ENCODE results near the gene SHPK. TPM values are rescaled to one million over a fixed set of nuclear protein-coding genes. Genes with fewer than 3 reads are reported as not detected.

The SHPK gene
- total RNA-seq, 1 donor from 2014 or later = 4.8 TPM

DNA sequence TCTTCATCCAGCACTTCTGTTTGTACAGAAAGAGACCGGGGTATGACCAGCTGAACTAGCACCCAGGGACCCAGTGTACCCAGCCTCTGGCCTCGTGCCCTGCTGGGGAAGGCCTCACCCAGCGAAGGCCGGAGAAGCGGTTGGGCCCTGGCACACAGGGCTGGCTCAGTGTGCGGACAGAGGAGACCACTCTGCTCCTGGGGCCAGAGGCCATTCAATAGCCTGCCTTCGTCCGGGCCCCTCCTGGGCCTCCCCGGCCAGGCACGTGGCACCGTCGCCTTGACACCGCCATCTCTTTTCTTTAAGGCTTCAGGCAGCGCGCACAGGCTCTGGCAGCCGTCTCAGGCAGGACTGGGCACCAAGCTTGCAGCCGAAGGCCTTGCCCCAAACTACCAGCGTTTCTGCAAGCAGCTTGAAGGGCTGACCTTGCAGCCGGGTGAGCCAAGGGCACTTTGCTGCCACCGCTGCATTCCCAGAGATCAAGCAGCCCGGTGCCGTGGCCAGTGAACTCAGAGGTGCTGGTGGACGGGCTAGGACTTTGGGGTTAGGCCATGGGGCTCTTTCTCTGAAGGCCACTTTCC lies 24.4 kb upstream of the SHPK start:
- no peak for DNase-seq (ENCODE audit: low read depth)

DNA sequence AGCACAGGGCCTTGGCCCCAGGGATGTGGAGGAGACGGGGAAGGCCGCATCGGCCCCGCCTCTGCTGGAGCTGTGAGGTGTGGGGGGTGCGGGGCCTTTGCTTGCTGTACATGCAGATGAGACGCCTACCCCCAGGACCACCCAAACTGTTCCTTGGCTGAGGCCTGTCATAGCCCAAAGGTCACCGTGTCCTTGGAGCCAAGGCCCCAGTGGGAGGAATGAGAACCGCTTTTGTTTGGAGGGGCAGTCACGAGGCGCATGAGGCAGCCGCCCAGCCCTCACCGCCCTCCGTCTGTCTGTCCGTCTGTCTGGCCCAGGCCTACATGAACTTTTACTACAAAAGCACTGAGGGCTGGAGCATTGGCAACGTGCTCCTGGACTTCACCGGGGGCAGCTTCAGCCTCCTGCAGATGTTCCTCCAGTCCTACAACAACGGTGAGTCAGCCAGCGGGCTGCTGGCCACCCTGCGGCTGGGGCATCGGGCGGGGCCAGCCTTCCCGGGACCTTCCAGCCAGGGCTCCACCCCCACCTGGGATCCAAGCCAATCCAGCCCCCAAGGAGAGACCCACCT lies 23.6 kb upstream of the SHPK start:
- peak; percentile 84 for DNase-seq (ENCODE audit: low read depth)

DNA sequence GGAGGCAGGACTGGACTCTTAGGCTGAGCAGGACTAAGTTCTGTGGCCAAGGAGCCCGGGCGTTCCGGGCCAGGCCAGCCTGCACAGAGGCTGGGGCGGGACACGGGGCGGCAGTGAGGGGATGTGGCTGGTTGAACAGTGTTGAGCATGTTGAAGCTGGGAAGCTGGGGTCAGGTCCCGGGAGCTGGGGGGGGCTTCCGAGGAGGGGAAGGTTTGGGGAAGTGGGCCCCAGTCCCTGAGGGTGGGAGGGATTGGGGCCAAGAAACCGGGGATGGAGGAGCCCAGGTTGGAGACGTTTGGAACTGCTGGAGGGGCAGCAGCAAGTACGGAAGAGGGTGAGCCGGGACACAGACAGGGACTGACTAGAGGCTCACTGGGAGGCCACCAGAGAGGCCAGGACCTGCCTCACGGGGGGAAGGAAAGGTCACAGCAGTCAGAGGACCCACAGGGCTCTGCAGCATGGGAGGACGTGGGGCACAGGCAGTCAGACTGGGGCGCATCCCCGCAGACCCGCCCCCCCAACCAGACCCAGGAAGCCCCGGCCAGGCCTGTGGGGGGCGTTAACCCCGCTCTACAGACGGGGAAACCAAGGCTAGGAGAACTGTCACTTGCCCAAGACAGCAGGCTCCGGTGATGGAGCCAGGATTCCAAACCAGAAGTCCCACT lies 22.9 kb upstream of the SHPK start:
- DNase-seq (ENCODE audit: low read depth) = no peak

DNA sequence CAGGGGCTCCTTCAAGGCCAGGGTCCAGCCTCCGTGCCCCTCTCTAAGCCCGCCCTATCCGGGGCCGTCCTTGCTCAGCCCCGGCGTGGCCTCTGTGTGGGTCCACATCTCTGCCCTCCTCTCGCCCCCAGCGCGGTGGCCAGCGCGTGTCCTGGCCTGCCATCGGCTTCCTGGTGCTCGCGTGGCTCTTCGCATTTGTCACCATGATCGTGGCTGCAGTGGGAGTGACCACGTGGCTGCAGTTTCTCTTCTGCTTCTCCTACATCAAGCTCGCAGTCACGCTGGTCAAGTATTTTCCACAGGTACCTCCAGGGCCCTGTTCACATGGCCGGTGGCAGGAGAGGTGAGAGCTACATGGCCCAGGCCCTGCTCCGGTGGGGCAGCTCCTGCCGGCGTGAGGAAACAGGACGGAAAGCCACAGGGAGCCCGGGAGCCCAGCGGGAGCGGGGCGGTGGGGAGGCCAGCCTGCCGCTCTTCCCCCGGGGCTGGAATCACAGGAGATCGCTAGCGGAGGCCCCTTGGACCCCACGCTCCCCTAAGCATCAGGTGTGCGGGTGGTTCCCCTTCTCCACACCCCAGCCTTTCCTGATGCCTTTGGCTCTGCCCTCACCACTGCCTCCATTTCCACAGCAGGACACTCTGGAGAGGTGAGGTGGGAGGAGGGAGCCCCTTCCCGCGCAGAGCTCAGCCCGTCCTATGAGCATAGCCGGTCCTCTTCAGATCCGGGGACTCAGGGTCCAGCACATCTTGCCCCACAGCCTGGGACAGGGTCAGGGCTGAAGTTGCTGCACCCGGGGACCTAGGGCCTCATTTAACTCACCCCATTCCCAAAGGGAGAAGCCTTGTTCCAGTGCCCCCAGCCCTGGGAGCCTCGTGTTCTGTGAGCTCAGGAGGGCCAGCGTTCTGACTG lies 22.1 kb upstream of the SHPK start:
- DNase-seq (ENCODE audit: low read depth) = no peak

DNA sequence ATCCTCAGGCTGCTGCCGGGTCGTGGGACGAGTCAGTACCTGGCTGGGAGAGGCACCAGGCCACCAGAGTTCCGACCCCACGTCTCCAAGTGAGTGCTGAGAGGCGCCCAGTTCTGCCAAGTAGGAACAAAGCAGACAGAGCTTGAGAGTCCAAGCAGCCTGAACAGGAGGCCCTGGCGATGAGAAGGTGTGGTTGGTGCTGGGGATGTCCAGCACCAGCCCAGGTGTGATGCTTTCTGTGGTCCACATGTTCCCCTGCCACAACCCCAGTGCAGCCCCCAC lies 21.5 kb upstream of the SHPK start:
- DNase-seq (ENCODE audit: low read depth) = no peak

DNA sequence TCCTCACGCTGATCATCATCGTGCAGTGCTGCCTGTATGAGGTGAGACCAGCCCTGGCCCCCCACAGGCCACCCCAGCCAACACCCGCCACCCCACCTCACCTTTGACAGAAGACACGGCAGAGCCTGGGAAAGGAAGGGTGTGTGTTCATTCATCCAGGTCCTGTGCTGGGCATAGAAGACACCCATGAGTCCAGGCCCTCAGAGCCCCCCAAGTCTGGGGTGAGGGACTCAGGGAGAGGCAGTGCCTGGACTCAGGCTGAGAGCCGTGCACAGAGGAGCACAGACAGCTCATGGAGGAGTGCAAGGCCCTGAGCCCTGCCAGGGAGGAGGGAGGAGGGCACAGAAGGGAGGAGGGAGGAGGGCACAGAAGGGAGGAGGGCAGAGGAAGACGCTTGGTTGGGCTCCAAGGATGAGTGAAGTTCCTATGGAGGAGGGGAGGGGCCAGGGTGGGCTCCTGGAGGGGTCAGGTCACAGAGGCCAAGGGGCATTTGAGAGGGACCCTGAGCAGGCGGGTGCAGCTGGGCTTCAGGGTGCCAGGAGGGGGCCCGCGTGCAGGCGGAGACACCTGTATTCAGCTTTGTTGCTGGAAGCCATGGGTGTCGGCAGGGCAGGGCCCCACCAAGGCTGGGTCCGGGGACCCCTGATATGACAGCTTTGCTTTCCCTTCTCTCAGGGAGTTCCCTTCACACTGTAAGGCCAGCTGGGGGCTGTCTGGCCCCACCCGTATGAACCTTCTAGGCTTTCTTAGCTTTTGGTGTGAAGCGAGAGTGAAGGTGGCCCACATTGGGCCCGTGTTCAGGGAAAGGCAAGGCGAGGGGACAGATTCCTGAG lies 20.9 kb upstream of the SHPK start:
- no peak for DNase-seq (ENCODE audit: low read depth)

DNA sequence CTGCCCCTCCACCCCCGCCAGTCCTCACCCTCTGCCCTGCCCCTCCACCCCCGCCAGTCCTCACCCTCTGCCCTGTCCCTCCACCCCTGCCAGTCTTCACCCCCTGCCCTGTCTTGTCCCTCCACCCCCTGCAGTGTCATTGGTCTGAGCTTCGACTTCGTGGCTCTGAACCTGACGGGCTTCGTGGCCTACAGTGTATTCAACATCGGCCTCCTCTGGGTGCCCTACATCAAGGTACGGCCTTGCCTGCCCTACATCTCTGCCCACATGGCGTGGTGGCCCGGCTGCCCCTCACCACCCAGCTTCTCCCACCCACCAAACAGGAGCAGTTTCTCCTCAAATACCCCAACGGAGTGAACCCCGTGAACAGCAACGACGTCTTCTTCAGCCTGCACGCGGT lies 20.3 kb upstream of the SHPK start:
- no peak for DNase-seq (ENCODE audit: low read depth)

DNA sequence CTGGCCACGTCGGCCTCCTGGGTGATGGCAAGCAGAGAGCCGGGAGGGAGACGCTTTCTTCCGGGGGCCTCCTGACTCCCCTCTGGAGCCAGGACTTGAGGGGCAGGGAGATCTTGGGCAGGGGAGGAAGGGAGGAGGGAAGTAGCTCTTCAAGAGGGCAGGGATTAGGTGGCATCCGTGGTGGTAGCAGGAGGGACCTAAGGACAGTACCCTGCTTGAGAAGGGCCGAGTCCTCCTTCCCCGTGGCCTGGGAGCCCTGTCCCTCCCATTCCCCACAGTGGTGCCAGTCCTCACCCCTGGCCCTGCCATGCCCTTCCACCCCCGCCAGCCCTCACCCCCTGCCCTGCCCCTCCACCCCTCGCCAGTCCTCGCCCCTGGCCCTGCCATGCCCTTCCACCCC lies 19.7 kb upstream of the SHPK start:
- no peak for DNase-seq (ENCODE audit: low read depth)

DNA sequence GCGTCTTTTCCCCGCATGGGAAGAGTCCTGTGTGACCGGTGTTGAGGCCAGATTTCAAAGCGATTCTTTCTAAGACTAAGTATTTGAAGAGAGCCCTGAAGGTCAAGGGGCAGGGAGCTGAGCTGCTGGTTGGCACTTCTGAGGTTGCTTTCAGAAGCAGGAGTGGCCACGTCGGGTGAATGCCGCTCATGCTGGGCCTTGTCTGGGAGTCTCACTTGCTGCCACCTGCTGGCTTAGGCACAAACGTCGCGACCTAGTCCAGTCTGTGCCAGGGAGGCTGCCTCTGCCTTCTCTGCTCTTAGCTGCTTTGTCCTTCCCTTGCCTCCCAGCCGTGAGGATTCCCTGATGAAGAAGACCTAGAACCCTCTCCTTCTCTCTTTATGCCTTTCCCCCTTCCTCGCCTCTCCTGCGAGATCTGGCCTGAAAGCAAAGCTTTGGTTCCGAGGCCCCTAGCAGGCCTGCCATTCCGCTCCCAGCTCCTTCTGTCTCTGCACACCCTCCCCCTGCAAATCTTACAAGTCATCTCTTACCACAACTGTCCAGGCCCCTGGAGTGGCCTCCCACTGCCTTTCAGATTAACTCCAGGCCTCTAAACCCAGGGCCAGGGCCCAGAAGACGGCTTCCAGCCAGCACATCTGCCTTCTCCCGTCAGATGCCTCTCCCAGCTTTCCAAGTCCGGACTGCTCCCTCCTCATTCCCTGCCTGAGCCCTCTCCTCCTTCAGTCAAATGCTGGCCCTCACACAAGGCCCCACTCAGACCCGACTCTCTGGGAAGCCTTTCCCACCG lies 11.9 kb upstream of the SHPK start:
- DNase-seq (ENCODE audit: low read depth) = peak; percentile 59

DNA sequence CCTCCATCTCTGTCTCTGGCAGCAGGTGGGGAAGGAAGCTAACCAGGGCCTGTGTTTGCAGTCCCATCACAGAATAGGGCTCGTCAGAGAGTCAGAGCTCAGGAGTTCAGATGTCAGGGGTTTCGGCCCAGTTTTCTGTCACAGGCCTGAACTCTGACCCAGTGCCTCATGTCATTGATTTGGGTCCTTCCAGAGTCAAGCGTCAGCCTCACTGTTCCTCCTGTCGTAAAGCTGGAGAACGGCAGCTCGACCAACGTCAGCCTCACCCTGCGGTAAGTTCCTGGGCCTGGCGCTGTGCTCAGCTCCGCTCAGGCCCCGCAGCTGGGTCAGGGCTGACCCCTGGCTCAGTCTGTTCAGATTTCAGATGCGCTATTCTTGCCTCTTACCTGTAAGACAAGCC lies 11.2 kb upstream of the SHPK start:
- no peak for DNase-seq (ENCODE audit: low read depth)

DNA sequence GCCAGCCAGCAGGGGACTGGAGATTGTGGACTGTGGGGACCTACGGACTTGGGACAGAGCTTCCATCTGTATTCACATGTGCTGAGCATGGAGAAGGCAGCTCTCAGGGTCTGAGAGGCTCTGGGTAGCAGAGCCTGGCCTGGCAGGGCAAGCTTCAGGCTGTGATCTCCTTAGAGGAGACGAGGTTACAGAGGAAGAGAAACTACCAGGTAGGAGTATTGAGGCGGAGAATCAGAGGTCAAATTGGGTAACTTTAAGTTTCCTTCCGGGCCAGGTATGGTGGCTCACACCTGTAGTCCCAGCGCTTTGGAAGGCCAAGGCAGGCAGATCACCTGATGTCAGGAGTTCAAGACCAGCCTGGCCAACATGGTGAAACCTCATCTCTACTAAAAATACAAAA lies 9.3 kb upstream of the SHPK start:
- DNase-seq (ENCODE audit: low read depth) = no peak

DNA sequence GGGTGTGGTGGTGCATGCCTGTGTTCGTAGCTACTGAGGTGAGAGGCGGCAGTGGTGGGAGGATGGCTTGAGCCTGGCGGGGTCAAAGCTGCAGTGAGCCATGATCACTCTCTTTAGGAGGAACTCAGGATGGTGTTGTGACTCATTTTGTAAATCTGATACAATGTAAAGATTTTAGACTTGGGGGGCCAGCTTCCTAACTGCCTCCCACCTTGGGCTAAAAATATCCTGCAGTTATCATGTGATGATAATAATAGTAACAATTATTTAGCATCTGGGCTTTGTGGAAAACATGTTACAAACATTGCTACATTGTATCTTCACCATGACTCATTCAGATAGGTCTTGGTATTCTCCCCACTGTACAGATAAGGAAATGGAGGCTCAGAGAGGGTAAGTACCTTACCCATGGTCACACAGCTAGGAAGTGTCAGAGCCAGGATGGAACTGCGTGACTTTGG lies 7.9 kb upstream of the SHPK start:
- no peak for DNase-seq (ENCODE audit: low read depth)

DNA sequence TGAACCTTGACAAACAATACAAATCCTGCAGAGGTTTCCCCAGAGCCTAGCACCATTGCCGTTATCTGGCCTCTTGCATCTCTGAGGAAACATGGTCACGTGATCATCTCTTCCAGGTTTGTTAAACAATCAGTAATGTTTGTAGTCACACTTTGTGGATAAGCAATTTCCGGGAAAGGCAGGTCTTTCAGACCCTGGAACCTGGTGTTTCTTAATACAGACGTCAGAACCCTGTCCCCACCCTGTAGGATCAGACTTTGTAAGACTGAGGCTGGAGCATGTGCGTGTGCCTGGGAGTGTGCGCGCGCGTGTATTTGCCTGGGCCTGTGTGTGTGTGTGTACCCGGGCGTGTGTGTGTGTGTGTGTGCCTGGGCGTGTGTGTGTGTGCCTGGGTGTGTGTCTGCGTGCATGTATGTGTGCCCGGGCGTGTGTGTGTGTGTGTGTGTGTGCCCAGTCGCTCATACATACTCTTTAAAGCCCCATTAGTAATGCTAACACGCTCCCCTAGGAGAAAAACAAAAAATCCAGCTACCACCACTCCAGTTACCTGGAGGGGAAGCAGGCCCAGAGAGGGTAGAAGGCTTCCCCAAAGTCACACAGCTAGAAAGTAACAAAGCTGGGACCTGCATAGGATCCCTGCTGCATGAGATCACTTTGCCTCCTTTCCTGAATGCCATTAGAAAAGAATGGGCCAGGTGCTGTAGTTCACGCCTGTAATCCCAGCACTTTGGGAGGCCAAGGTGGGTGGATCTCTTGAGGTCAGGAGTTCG lies 5.9 kb upstream of the SHPK start:
- DNase-seq (ENCODE audit: low read depth) = no peak

DNA sequence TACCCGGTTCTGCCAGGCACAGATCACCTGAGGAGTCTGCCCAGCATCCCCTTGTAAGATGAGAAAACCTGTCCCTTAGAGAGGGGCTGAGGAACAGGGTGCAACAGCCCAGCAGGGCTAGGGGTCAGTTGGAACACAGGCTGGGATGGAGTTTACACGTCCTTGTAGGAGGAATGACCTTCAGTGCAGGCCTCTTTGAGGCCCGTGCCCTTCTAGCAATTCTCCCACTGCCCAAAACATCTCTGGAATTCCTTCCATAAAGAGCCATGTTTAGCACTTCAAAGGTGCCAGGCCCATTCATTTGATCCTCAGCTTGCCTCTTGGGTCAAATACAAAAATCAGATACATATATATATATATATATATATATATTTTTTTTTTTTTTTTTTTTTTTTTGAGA lies 5.0 kb upstream of the SHPK start:
- DNase-seq (ENCODE audit: low read depth) = no peak

DNA sequence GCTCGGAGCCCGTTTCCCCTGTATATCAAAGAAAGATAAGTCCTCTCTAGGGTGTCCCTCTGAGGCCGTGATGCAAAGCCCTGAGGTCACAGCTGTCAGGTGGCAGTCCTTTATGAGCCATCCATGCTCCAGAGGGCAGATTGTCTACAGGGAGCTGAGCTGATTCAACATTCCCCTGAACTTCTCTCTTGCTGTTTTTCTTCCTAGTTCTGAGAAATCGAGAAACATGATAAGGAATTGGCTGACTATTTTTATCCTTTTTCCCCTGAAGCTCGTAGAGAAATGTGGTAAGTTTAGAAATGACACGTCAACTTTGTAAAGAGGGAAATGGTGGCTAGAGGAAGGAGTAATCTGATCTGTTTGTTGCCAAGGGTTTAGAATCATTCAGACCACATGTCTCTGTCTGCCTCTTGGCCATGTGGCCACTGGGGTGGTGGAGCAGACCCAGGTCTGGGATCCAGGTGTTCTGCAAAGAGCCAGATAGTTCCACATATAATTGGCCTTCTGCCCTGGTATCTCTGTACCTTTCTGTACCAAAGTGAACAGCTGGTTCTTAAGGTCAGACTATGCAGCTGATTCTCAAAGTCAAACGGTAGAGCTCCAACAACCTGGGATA lies 4.0 kb upstream of the SHPK start:
- peak; percentile 75 for DNase-seq (ENCODE audit: low read depth)

DNA sequence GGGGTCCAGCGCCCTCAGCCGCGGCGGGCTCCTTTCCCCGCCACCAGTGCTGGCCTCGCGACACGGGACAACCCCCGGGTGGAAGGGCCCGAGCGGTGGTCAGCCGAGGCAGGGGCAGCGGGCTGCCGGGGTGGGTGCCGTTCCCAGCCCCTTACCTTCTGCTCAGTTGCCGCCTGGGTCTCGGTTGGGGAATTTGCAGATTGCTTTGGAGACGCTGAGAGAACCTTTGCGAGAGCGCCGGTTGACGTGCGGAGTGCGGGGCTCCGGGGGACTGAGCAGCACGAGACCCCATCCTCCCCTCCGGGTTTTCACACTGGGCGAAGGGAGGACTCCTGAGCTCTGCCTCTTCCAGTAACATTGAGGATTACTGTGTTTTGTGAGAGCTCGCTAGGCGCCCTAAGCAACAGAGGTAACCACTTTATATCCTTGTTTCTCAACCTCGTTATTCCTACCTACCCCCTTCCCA lies 891 bp upstream of the SHPK start:
- DNase-seq (ENCODE audit: low read depth) = no peak

DNA sequence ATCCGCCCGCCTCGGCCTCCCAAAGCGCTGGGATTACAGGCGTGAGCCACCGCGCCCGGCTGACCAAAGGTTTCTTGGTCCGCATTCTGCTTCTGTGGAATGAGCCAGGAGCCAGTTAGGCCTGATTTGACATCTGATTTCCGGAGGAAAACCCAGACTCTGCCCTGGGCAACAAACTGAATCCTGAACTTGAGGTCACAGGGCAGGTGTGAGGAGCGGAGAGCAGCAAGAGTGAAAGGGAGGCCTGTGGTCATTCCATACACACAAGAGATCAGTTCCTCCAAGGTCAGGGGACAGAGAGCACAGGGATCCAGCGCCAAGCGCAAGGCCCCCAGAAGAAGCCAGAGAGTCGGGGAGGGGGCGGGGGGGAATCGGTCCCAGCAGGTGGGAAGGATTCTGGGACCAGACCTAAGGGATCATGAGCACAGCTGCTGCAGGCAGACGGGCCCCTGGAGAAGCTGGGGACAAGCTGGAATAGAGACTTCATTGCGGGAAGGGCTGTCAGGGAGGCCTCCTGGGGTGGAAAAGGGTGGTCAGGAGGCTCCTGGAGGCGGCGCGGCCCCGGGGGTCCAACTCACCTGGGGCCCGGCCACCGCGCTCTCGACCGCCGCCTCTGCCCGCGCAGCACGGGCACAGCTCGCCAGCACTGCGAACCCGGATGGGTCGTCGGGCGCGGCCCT lies 436 bp downstream of the SHPK start:
- peak; percentile 17 for DNase-seq (ENCODE audit: low read depth)

DNA sequence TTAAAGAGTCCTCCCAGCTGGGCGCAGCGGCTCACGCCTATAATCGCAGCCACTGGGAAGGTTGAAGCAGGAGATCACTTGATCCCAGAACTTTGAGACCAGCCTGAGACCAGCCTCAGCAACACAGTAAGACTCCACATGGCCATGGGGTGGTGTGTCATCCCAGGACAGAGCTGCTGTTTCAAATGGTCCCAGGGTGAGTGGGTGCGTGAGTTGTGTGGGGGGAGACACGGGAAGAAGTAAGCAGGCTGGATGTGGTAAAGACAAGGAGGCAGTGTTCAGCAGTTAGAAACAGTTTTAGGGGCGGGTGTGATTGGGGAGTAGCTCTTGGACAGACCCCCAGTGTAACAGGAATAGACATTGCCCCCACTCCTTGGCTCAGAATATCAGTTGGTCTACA lies 3.8 kb downstream of the SHPK start:
- no peak for DNase-seq (ENCODE audit: low read depth)

DNA sequence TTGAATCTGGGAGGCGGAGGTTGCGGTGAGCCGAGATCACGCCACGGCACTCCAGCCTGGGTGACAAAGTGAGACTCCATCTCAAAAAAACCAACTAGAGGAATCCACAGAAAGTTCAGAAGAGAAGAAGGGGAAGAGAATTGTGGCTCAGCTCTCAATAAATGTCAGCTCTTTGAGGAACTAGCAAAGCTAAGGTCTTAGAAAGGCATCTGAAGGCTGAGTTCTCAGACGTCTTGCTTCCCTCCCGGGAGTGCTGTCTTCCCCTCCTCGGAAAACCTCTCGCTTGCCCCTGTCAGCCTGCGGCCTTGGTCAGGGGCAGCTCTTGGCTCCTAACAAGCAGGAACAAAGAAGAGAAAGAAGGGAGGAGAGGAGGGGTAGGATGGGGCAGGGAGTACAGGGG lies 5.3 kb downstream of the SHPK start:
- no peak for DNase-seq (ENCODE audit: low read depth)

All from myocyte (in vitro differentiated cells).